ENCODE results near the gene KRTDAP.

Gene KRTDAP

DNA sequence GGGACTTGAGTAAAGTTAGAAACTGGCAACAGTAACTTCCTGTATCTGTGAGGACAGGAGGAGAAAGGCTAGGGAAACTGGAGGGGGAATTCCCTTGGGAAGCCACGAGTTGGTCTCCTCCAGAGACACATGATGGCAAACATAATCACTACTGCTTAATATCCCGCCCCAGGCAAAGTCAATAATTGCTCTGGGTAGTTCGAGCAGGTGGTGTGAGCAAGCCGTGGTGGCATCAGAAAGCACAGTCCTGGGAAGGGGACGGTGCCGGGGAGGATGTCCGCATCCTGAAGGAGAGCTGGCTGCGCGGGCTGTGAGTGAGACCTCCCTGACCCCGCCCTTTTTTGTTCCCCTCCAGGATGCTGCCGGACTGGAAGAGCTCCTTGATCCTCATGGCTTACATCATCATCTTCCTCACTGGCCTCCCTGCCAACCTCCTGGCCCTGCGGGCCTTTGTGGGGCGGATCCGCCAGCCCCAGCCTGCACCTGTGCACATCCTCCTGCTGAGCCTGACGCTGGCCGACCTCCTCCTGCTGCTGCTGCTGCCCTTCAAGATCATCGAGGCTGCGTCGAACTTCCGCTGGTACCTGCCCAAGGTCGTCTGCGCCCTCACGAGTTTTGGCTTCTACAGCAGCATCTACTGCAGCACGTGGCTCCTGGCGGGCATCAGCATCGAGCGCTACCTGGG lies 40.8 kb downstream of the KRTDAP start:
- DNase-seq, result no peak

DNA sequence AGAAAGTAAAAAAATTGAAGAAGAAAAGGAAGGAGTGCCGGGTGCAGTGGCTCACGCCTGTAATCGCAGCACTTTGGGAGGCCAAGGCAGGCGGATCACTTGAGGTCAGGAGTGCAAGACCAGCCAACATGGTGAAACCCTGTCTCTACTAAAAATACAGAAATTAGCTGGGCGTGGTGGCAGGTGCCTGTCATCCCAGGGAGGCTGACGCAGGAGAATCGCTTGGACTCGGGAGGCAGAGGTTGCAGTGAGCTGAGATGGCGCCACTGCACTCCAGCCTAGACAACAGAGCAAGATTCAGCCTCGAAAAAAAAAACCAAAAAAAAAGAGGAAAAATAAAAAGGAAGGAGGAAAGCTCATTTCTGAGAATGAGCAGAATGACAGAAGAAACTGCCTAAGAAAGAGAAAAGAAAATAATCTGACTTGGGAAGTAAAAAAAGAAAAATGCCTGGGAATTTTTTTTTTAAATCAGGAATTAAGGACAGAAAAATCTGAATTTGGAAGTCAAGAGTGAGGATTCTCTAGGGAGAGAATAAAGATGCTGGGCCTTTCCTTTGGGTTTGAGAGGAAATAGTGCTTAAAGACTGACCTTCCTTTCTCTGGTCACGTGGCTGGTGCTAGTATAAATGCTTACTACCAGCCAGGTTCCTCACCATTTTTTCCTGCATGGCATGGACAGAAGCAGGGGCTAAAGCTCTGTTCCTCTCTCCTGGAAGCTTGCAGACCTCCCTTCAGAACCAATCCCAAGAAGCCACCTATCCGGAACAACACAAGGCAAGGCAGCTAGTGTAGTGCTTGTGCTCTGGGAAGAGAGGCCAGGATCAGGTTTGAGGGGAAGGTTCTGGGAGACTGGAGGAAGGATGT lies 42.4 kb downstream of the KRTDAP start, which contains the start of gene FFAR2:
FFAR2 (plus strand) TSS at position 652 of the 864 bp plus-strand sequence. CDS start 1,458 bp downstream, outside the sequence.
- no peak for DNase-seq

DNA sequence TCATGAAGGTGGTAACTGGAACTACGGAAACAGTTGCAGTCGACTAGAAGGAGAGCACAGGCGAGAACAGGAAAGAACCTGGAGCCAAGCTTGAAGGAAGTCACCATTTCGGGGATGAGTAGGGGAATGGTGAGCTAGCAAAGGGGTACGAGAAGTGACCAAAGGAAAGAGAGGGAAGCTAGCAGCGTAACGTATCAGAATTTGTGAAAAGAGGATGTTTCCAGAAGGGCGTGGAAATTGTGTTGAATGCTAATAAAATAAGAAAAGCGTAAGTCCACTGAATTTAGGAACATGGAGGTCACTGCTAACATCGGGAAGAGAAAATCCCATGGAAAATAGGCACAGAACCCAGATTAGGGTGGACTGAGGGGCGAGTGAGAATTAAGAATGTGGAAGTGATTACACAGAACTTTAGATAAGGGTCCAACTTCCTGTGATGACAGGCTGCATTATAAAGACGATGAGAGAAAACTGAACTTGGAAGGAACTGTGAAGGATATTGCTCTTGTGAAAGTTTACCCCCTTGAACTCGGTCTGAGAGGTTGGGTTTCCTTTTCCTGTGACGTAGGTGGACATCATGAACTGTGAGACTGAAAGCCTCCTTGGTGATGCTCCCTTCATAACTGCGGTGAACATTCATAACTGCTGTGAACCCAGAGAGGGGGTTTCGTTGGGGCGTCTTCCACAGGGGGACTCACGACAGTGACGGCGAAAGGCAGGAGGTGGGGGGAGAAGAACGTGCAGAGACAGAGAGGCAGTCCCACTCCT lies 44.3 kb downstream of the KRTDAP start:
- peak; percentile 51 for DNase-seq

DNA sequence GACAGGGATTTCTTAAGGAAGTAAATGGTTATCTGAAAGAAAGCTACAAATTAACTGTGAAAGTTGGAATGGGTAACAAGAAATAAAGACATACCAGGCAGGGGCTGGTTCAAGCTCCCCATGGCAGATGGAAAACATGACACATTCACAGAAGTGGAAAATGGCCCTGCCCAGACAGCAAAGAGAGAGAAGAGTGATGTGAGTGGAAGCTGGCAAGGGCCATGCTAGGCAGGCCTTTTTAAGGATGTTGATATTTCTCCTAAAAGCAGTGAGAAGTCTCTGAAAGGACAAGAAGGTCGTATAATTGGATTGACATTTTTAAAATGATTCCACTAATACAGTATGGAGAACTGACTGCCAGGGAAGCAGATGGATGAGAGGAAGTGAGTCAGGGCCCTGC lies 45.5 kb downstream of the KRTDAP start:
- DNase-seq, result no peak

- peak; percentile 71 for DNase-seq
Measured at GRCh38 chr19:35442091-35442490, 48.2 kb downstream of the KRTDAP start.

DNA sequence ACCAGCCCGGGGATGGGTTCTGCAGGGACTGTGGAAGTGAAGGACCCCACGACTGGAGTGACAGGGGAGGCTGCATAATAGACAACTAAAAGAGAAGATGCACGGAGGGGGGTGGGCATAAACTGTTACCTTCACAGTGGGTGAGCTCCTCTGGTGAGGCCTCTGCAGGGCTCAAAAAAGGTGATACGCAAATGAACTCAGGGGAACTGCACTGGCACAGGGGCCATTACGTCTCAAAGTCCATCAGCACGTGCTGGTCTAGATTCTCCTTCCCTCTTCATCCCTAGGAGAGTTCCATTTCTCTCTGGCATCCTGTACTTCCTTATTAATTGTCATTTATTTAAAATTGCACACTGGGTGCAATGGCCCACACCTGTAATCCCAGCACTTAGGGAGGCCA lies 50.3 kb downstream of the KRTDAP start:
- no peak for DNase-seq

GRCh38 chr19:35438527-35438926 lies 51.7 kb downstream of the KRTDAP start:
- no peak for DNase-seq

- DNase-seq, result no peak
Measured at GRCh38 chr19:35438096-35438495, 52.2 kb downstream of the KRTDAP start.

DNA sequence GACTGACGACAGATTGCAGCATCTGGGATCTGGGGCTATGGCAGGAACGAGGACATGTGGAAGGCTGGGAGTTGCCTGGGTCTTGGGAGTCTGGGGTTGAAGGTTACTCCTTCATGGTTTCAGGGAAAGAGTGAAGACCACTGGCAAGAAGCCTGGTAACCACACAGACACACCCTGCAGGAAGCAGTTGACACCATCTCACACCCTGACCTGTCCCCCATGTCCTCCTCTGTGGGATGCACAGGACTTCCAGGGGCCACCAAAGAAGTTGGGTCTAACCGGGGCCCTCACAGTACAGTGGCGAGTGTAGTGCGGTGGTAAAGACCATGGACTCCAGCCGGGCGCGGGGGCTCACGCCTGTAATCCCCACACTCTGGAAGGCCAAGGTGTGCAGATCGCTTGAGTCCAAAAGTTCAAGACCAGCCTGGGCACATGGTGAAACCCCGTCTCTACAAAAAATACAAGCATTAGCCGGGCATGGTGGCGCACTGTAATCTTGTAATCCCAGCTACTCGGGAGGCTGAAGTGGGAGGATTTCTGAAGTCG lies 52.8 kb downstream of the KRTDAP start:
- DNase-seq, result no peak
